Measurements from ENCODE around the gene RRH.

DNA sequence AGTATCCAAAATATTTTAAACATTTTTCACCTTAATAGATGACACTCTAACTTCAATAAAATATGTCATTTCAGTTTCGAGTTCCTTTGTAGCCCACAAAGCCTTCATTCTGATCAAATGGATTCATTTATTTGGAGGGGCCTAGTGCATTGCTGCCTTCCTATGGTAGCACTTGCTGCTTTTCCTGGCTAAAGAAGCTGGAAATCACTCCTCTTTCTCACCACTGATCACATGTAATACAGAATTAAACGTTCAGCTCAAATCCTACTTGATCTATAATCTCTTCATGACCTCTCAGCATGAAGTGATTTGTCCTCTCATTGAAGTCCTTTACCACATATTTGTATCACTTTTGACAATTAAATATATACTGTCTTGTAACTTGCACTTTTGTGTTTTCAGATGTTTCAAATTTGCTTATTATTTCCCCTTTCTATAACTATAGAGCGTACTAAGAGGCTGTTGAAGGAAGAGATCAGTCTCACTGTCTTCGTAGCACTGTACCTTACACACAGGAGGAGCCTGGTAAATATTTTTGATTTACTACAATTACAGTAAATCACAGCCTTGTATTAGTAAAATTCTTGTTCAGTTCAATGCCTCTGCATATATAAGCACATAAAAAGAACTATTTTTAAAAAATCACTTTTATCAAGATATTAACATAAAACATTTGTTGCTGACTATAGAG, 26.5 kb upstream of the RRH start:
- TF ChIP-seq, protein P1, sequence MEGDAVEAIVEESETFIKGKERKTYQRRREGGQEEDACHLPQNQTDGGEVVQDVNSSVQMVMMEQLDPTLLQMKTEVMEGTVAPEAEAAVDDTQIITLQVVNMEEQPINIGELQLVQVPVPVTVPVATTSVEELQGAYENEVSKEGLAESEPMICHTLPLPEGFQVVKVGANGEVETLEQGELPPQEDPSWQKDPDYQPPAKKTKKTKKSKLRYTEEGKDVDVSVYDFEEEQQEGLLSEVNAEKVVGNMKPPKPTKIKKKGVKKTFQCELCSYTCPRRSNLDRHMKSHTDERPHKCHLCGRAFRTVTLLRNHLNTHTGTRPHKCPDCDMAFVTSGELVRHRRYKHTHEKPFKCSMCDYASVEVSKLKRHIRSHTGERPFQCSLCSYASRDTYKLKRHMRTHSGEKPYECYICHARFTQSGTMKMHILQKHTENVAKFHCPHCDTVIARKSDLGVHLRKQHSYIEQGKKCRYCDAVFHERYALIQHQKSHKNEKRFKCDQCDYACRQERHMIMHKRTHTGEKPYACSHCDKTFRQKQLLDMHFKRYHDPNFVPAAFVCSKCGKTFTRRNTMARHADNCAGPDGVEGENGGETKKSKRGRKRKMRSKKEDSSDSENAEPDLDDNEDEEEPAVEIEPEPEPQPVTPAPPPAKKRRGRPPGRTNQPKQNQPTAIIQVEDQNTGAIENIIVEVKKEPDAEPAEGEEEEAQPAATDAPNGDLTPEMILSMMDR (IDR thresholded peaks at IDR 0.05) = no peak
- TF ChIP-seq POLR2A (IDR thresholded peaks at IDR 0.05) = no peak
